Bronchial epithelial cell (primary cell): ENCODE results near the gene CYP19A1. TPM values are rescaled to one million over a fixed set of nuclear protein-coding genes. Genes with fewer than 3 reads are reported as not detected.

Experiments
- DNase-seq: peaks from one replicate; pipeline ENCODE4 v3.0.0-alpha.2; 2010; ENCODE audit warnings: low read depth
- FAIRE-seq: peaks from 2 replicates; lab custom pipeline; 2011; peaks lifted over from hg19 to GRCh38; lab: Jason Lieb, UNC
- H3K27me3 ChIP-seq: 2 replicates; pipeline ENCODE4 v1.5.1; 2011; ENCODE audit warnings: low read length; ENCODE audit not compliant: control insufficient read depth, insufficient read depth
- H3K36me3 ChIP-seq: 2 replicates; pipeline ENCODE4 v1.5.1; 2011; ENCODE audit warnings: low read length; ENCODE audit not compliant: control insufficient read depth, insufficient read depth
- H3K4me3 ChIP-seq: 2 replicates; pipeline ENCODE4 v1.5.1; 2011; ENCODE audit warnings: mild to moderate bottlenecking, low read depth, low read length, control low read depth
- total RNA-seq: library from RNA; depleted of rRNA; stranded (reverse); fragments of >200 nt; gene quantifications from 2 replicates; pipeline ENCODE4 v1.2.1, GENCODE V29; 2014
- TF ChIP-seq, protein P1 (sequence below): IDR thresholded peaks from 2 replicates; pipeline ENCODE4 v1.5.1; 2011; ENCODE audit warnings: mild to moderate bottlenecking, moderate library complexity, low read length, control low read depth, inconsistent platforms; ENCODE audit not compliant: insufficient read depth, severe bottlenecking

CYP19A1 gene
- total RNA-seq, 1 donor from 2014 or later = not detected

GRCh38 chr15:51186181-51186705 lies 152.2 kb downstream of the CYP19A1 start:
- TF ChIP-seq, protein P1, sequence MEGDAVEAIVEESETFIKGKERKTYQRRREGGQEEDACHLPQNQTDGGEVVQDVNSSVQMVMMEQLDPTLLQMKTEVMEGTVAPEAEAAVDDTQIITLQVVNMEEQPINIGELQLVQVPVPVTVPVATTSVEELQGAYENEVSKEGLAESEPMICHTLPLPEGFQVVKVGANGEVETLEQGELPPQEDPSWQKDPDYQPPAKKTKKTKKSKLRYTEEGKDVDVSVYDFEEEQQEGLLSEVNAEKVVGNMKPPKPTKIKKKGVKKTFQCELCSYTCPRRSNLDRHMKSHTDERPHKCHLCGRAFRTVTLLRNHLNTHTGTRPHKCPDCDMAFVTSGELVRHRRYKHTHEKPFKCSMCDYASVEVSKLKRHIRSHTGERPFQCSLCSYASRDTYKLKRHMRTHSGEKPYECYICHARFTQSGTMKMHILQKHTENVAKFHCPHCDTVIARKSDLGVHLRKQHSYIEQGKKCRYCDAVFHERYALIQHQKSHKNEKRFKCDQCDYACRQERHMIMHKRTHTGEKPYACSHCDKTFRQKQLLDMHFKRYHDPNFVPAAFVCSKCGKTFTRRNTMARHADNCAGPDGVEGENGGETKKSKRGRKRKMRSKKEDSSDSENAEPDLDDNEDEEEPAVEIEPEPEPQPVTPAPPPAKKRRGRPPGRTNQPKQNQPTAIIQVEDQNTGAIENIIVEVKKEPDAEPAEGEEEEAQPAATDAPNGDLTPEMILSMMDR = no peak
- no peak overlapping the region for H3K4me3 ChIP-seq
- H3K36me3 ChIP-seq = no peaks in the 10 kb centered on the region
- DNase-seq (no peak), FAIRE-seq (no peak)
- peaks cover 2% of the 10 kb centered on the region for H3K27me3 ChIP-seq

- TF ChIP-seq, protein P1 = no peak
- DNase-seq (no peak), FAIRE-seq (no peak)
Observed at GRCh38 chr15:51185213-51186159, 152.9 kb downstream of the CYP19A1 start.

GRCh38 chr15:51184627-51185026 lies 153.8 kb downstream of the CYP19A1 start:
- H3K4me3 ChIP-seq = no peak overlapping the region
- H3K27me3 ChIP-seq = peaks cover 5% of the 10 kb centered on the region
- H3K36me3 ChIP-seq = no peaks in the 10 kb centered on the region
- TF ChIP-seq, protein P1 = no peak
- FAIRE-seq (no peak), DNase-seq (no peak)

More at GRCh38 chr15:51185213-51186159, 152.9 kb downstream of the CYP19A1 start:
- no peaks in the 10 kb centered on the region for H3K36me3 ChIP-seq
- peaks cover 5% of the 10 kb centered on the region for H3K27me3 ChIP-seq
- H3K4me3 ChIP-seq = no peak overlapping the region

DNA sequence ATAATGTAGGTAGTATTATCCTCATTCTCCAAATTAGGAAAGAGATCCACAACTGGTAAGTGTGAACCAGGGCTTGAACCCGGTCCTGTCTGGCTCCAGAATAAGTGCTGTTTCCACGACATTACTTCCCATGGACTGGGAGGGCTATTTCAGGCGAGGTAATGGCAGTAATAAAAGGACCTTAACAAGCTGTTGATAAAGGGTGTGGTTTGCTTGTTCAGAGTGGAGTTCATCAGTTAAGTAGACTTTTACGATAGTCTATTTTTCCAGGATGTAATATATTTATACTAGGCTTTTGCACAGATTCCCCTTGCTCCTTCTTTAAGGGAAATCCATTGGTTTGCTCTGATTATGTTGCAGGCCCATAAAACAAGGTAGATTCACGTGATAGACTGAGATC lies 155.3 kb downstream of the CYP19A1 start:
- no peak overlapping the region for H3K4me3 ChIP-seq
- peaks cover 5% of the 10 kb centered on the region for H3K27me3 ChIP-seq
- no peaks in the 10 kb centered on the region for H3K36me3 ChIP-seq
- TF ChIP-seq, protein P1 = no peak
- no peak for FAIRE-seq
- no peak for DNase-seq

DNA sequence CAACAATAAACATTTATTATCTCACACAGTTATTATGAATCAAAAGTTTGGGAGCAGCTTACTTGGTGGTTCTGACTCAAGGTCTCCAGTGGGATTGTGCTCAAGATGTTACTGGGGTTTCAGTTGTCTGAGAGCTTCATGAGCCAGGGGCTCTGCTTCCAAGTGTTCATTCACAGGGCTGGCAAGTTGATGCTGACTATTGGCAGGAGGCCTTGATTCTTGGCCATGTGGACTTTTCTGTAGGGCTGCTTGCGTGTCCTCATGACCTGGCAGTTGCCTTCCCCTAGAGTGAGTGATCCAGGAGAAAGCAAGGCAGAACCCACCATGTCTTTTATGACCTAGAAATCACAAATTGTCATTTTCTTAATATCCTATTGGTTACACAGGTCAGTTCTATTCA lies 156.5 kb downstream of the CYP19A1 start:
- Histone ChIP-seq H3K4me3 (no peak overlapping the region), H3K36me3 (no peaks in the 10 kb centered on the region), H3K27me3 (peaks cover 5% of the 10 kb centered on the region)
- FAIRE-seq (no peak), DNase-seq (no peak)
- TF ChIP-seq, protein P1 = no peak
